GM12872 (cell line): ENCODE data around the gene ATG14.

Source experiments
- TF ChIP-seq, protein P1 (sequence below): IDR thresholded peaks from 3 replicates; pipeline ENCODE4 v1.5.1; 2011; ENCODE audit warnings: low read depth, mild to moderate bottlenecking, low read length, moderate library complexity; ENCODE audit not compliant: insufficient read depth

ATG14 gene

DNA sequence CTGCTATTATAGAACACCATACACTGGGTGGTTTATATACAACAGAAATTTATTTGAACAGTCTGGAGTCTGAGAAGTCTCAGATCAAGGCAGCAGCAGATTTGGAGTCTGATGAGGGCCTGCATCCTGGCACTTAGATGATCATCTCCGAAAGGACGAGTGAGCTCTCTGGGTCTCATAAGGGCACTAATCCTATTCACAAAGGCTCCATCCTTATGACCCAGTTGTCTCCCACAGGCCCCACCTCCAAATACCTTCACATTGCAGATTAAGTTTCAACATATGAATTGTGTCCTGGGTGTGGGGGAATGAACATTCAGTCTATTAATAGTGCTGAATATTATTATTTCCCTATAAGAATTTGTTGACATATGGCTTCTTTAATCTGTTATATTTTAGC lies 86.8 kb downstream of the ATG14 start:
- TF ChIP-seq, protein P1, sequence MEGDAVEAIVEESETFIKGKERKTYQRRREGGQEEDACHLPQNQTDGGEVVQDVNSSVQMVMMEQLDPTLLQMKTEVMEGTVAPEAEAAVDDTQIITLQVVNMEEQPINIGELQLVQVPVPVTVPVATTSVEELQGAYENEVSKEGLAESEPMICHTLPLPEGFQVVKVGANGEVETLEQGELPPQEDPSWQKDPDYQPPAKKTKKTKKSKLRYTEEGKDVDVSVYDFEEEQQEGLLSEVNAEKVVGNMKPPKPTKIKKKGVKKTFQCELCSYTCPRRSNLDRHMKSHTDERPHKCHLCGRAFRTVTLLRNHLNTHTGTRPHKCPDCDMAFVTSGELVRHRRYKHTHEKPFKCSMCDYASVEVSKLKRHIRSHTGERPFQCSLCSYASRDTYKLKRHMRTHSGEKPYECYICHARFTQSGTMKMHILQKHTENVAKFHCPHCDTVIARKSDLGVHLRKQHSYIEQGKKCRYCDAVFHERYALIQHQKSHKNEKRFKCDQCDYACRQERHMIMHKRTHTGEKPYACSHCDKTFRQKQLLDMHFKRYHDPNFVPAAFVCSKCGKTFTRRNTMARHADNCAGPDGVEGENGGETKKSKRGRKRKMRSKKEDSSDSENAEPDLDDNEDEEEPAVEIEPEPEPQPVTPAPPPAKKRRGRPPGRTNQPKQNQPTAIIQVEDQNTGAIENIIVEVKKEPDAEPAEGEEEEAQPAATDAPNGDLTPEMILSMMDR: no peak

DNA sequence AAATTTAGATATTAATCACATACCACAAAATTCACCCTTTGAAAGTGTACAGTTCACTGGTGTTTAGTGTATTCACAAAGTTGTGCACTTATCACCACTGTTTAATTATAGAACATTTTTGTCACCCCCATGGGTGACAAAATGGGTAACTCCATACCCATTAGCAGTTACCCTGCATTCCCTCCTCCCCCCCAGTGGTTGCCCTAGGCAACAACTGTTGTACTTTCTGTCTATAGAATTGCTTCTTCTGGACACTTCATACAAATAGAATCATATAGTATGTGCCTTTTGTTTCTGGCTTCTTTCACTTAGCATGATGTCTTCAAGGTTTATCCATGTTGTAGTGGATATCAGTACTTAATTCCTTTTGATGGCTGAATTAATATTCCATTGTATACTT lies 87.7 kb downstream of the ATG14 start:
- TF ChIP-seq, protein P1: no peak

DNA sequence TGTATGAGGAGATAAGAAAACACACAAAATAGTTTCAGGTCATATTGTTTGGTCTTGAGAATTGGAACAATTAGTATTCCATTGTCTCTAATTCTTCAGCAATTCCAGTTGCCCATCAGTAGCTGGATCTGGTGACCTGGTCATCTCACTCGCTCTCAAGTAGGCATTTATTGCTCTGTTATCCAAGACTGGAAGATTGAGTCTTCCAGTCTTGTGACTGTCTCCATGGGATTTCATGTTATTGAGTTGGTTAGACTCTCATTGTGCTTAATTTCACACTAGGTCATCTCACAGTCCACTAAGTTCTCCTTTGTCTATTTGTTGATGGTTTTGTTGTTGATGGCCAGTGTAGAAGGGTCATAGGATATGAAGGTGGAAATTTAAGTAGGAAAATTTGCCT lies 92.9 kb downstream of the ATG14 start:
- TF ChIP-seq, protein P1: no peak

DNA sequence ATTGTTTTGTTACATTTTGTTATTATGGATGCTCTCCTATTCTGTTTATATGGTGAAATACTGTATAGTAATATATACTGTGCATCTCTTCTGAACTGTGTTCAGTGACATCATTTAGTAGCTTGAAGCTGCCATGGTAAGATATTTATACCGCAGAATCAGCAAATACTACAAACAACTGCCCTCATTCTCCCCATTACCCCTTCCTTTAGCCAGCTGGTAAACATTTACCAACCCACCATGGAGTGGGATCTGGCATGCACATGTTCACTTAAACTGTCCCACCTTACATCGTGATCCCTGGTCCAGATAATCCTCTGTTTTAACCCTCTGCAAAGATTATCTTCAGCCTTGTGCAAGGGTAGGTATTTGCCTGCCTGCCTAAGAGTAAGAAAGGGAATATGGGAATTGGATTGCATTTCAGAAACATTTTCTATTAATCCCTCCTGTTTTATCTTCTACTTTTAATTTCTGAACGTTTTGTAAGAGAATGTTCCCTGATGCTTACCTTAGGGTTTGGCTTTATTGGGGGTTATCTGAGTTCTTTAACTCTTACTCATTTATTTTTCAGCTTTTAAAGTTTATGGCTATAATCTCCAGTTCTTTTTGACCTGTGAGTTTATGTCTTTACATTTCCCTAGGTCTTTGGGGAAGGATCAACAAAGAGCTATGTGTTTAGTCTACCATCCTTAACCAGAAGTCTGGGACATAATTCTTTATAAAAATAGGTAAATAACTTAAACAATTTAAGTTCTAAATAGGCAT lies 93.9 kb downstream of the ATG14 start:
- TF ChIP-seq, protein P1: no peak

DNA sequence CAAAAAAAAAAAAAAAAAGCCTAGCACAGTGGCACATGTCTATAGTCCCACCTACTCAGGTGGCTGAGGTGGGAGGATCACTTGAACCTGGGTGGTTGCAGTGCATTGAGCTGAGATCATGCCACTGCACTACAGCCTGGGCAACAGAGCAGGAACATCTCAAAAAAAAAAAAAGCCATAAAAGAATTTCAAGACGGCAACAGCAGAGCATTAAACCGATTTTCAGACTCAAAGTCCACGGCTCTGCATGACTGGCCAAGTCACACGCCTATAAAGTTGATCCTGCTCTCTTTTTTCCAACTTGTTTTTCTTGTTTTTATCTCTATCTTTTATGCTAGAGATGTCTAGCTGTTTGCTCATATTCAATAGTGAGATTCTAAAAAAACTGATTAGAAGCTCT lies 95.1 kb downstream of the ATG14 start:
- TF ChIP-seq, protein P1: no peak
